Progenitor cell of endocrine pancreas (in vitro differentiated cells): Measurements from ENCODE around the gene ZNF185. TPM values are rescaled to one million over a fixed set of nuclear protein-coding genes. Genes with fewer than 3 reads are reported as not detected.

Experiments
- DNase-seq: peaks from one replicate; pipeline ENCODE4 v3.0.0; 2021; ENCODE audit warnings: low spot score; ENCODE audit not compliant: unreplicated experiment
- H3K27ac Mint-ChIP-seq: 2 replicates; pipeline ENCODE4 v1.8.0; 2021; ENCODE audit warnings: mild to moderate bottlenecking, moderate library complexity, mixed read lengths
- H3K27me3 Mint-ChIP-seq: 2 replicates; pipeline ENCODE4 v1.8.0; 2021; ENCODE audit warnings: mixed read lengths
- H3K36me3 Mint-ChIP-seq: 2 replicates; pipeline ENCODE4 v1.8.0; 2022; ENCODE audit warnings: mixed read lengths; ENCODE audit not compliant: insufficient read depth
- H3K4me1 Mint-ChIP-seq: 2 replicates; pipeline ENCODE4 v1.8.0; 2021; ENCODE audit warnings: low read depth, mixed read lengths
- H3K4me3 Mint-ChIP-seq: 2 replicates; pipeline ENCODE4 v1.8.0; 2021; ENCODE audit warnings: low read depth, mild to moderate bottlenecking, moderate library complexity, mixed read lengths
- H3K9me3 Mint-ChIP-seq: 2 replicates; pipeline ENCODE4 v1.8.0; 2021; ENCODE audit warnings: low read depth, mixed read lengths
- total RNA-seq: library from RNA; stranded (reverse); gene quantifications from 2 replicates; pipeline ENCODE4 v1.2.1, GENCODE V29; 2021
- TF ChIP-seq, protein P1 (sequence below): fragments of 200-600 bp; sonication (generic); IDR thresholded peaks from one replicate; pipeline ENCODE4 v1.5.0; 2021; ENCODE audit warnings: antibody characterized with exemption, mild to moderate bottlenecking; ENCODE audit not compliant: unreplicated experiment

ZNF185 gene
- total RNA-seq, 1 donor from 2014 or later, result 10.1 TPM

DNA sequence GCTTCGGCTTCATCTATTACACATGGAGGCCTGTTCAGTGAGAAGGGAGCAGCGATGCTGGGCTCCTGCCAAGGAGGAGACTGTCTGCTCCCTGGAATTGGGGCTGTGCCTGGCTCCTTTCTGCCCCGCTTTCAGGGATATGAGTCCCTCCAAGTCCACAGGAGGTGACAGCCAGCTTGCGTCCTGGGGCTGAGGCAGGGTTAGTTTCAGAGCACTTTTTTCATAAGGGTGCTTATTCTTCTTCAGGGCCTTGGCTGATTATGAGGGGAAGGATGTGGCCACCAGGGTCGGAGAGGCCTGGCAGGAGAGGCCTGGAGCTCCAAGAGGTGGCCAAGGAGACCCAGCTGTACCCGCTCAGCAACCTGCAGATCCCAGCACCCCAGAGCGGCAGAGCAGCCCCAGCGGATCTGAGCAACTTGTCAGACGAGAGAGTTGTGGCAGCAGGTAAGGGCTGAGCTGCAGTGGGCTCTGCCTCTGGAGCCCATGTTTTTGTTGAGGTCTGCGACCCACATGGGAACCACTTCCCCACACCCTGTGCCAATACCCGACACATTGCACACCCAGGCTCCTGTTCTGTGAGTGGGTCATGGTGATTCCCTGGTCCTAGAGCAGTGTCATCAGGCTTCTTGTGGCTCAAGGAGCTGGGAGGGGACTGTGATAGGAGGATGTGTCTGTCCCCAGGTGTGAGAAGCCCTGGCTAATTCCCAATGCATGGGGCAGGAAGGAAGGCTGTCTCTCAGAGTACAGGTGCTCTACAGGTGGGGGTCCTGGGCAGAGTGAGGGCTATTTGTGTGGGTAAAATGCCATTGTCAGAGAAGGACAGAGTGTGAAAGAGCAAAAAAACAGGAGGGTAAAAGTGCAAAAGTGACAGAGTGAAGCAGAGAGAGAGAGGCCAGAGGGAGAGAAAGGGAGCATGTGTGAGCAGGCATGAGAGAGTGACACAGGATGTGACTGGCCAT, 47.4 kb downstream of the ZNF185 start:
- DNase-seq, result no peak
- Mint-ChIP-seq H3K4me3 (no peak overlapping the region), H3K27me3 (no peaks in the 10 kb centered on the region), H3K27ac (no peak overlapping the region), H3K9me3 (peaks cover 9% of the 10 kb centered on the region), H3K36me3 (peaks cover 6% of the 10 kb centered on the region), H3K4me1 (no peaks in the 10 kb centered on the region)
- TF ChIP-seq, protein P1, sequence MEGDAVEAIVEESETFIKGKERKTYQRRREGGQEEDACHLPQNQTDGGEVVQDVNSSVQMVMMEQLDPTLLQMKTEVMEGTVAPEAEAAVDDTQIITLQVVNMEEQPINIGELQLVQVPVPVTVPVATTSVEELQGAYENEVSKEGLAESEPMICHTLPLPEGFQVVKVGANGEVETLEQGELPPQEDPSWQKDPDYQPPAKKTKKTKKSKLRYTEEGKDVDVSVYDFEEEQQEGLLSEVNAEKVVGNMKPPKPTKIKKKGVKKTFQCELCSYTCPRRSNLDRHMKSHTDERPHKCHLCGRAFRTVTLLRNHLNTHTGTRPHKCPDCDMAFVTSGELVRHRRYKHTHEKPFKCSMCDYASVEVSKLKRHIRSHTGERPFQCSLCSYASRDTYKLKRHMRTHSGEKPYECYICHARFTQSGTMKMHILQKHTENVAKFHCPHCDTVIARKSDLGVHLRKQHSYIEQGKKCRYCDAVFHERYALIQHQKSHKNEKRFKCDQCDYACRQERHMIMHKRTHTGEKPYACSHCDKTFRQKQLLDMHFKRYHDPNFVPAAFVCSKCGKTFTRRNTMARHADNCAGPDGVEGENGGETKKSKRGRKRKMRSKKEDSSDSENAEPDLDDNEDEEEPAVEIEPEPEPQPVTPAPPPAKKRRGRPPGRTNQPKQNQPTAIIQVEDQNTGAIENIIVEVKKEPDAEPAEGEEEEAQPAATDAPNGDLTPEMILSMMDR, result no peak

GRCh38 chrX:152946681-152947080, 48.8 kb downstream of the ZNF185 start:
- Mint-ChIP-seq H3K27ac (no peak overlapping the region), H3K4me3 (no peak overlapping the region), H3K4me1 (no peaks in the 10 kb centered on the region), H3K9me3 (peaks cover 9% of the 10 kb centered on the region), H3K36me3 (peaks cover 6% of the 10 kb centered on the region), H3K27me3 (no peaks in the 10 kb centered on the region)
- DNase-seq, result no peak
- TF ChIP-seq, protein P1, result no peak

Other genes starting within 250 kb of the ZNF185 start
- gene MAGEA3, start 199.3 kb upstream of the ZNF185 start, total RNA-seq, result not detected in 2 replicates
- gene CSAG2, start 188.8 kb upstream of the ZNF185 start, total RNA-seq, result 0.38 TPM in 1 of 2 replicates, not detected in the other
- gene MAGEA2B, start 183.4 kb upstream of the ZNF185 start, total RNA-seq, result 1.4 TPM in 1 of 2 replicates, not detected in the other
- not detected in 2 replicates for gene CSAG1, start 164.3 kb upstream of the ZNF185 start, total RNA-seq
- not detected in 2 replicates for gene MAGEA12, start 164.3 kb upstream of the ZNF185 start, total RNA-seq
- 0.22 TPM in 1 of 2 replicates, not detected in the other for gene MAGEA2, start 144.2 kb upstream of the ZNF185 start, total RNA-seq
- gene CSAG3, start 138.8 kb upstream of the ZNF185 start, total RNA-seq, result not detected in 2 replicates
- gene MAGEA6, start 128.4 kb upstream of the ZNF185 start, total RNA-seq, result not detected in 2 replicates
- 53.1 and 58.2 TPM in 2 replicates for gene CETN2, start 67.3 kb upstream of the ZNF185 start, total RNA-seq
- 29.0 and 30.0 TPM in 2 replicates for gene NSDHL, start 67.0 kb upstream of the ZNF185 start, total RNA-seq
- gene PNMA5, start 96.0 kb downstream of the ZNF185 start, total RNA-seq, result not detected in 2 replicates
- gene PNMA3, start 158.4 kb downstream of the ZNF185 start, total RNA-seq, result 31.1 and 32.8 TPM in 2 replicates
- 6.9 and 7.0 TPM in 2 replicates for gene PNMA6A, start 174.4 kb downstream of the ZNF185 start, total RNA-seq